Measurements from ENCODE around the gene OR1K1.
"Not testable (repeated sequence)": the region's sequence is repeated elsewhere in the genome, so short reads cannot be mapped to it uniquely, and the experiment has no call there.

The OR1K1 gene

GRCh38 chr9:122808141-122808540 lies 8.2 kb downstream of the OR1K1 start:
- H3K36me3 Mint-ChIP-seq (ENCODE audit: low read depth) = no peaks in the 10 kb centered on the region
- TF ChIP-seq CTCF (IDR thresholded peaks at IDR 0.05; ENCODE audit: unreplicated experiment in 3 of 3) = no peak
- no peak overlapping the region for H3K27ac Mint-ChIP-seq
- H3K4me3 Mint-ChIP-seq = no peak overlapping the region
- no peaks in the 10 kb centered on the region for H3K9me3 Mint-ChIP-seq
- no peaks in the 10 kb centered on the region for H3K4me1 Mint-ChIP-seq
- peaks cover 3% of the 10 kb centered on the region for H3K27me3 Mint-ChIP-seq (ENCODE audit: low read depth)

- H3K4me1 Mint-ChIP-seq; H3K9me3 Mint-ChIP-seq; H3K4me3 Mint-ChIP-seq; H3K36me3 Mint-ChIP-seq (ENCODE audit: low read depth); H3K27me3 Mint-ChIP-seq (ENCODE audit: low read depth): not testable (repeated sequence)
- H3K27ac Mint-ChIP-seq = peak overlapping the region in 1 of 3 experiments; percentile 26
Observed at GRCh38 chr9:122809261-122809660, 9.3 kb downstream of the OR1K1 start.

GRCh38 chr9:122810306-122810946 lies 10.5 kb downstream of the OR1K1 start:
- no peak overlapping the region for H3K27ac Mint-ChIP-seq
- H3K36me3 Mint-ChIP-seq (ENCODE audit: low read depth) = peaks cover 8% of the 10 kb centered on the region
- TF ChIP-seq CTCF (IDR thresholded peaks at IDR 0.05; ENCODE audit: unreplicated experiment in 3 of 3) = peak; percentile 70 to 76 (median 74)

GRCh38 chr9:122812736-122813135 lies 12.8 kb downstream of the OR1K1 start:
- no peaks in the 10 kb centered on the region for H3K4me1 Mint-ChIP-seq
- H3K4me3 Mint-ChIP-seq = no peak overlapping the region
- no peak for TF ChIP-seq CTCF (IDR thresholded peaks at IDR 0.05; ENCODE audit: unreplicated experiment in 3 of 3)
- H3K27ac Mint-ChIP-seq = no peak overlapping the region
- H3K9me3 Mint-ChIP-seq = no peaks in the 10 kb centered on the region
- peaks cover 7% of the 10 kb centered on the region for H3K27me3 Mint-ChIP-seq (ENCODE audit: low read depth)
- H3K36me3 Mint-ChIP-seq (ENCODE audit: low read depth) = peaks cover 17% of the 10 kb centered on the region

More at GRCh38 chr9:122810306-122810946, 10.5 kb downstream of the OR1K1 start:
- Mint-ChIP-seq H3K4me3 (no peak overlapping the region), H3K9me3 (no peaks in the 10 kb centered on the region), H3K27me3 (ENCODE audit: low read depth) (peaks cover 7% of the 10 kb centered on the region), H3K4me1 (no peaks in the 10 kb centered on the region)

- TF ChIP-seq CTCF (IDR thresholded peaks at IDR 0.05; ENCODE audit: unreplicated experiment in 3 of 3) = no peak
- Mint-ChIP-seq H3K9me3 (no peaks in the 10 kb centered on the region), H3K27ac (no peak overlapping the region), H3K4me1 (no peaks in the 10 kb centered on the region), H3K27me3 (ENCODE audit: low read depth) (peaks cover 4% of the 10 kb centered on the region), H3K36me3 (ENCODE audit: low read depth) (peaks cover 17% of the 10 kb centered on the region), H3K4me3 (no peak overlapping the region)
Observed at GRCh38 chr9:122814545-122814944, 14.6 kb downstream of the OR1K1 start.

- no peaks in the 10 kb centered on the region for H3K4me1 Mint-ChIP-seq
- H3K4me3 Mint-ChIP-seq = no peak overlapping the region
- no peaks in the 10 kb centered on the region for H3K9me3 Mint-ChIP-seq
- H3K27ac Mint-ChIP-seq = no peak overlapping the region
- peaks cover 23% of the 10 kb centered on the region for H3K36me3 Mint-ChIP-seq (ENCODE audit: low read depth)
- TF ChIP-seq CTCF (IDR thresholded peaks at IDR 0.05; ENCODE audit: unreplicated experiment in 3 of 3) = no peak
- peaks cover 4% of the 10 kb centered on the region for H3K27me3 Mint-ChIP-seq (ENCODE audit: low read depth)
Observed at GRCh38 chr9:122815544-122815943, 15.6 kb downstream of the OR1K1 start.
